Spleen (tissue), 7 donors: ENCODE data around the gene SLC7A11.

ENCODE experiments used
- POLR2A ChIP-seq, 3 donors: fragments of 450-650 bp; IDR thresholded peaks; one replicate each; pipeline ENCODE4 v1.5.1; 2017; ENCODE audit warnings: antibody characterized with exemption in 3 of 3, mild to moderate bottlenecking in 1 of 3
- POLR2AphosphoS5 ChIP-seq, 3 donors: sonication (generic); formaldehyde crosslinking; IDR thresholded peaks; one replicate each; pipeline ENCODE4 v1.5.1; 2017; ENCODE audit warnings: antibody characterized with exemption in 3 of 3
- TF ChIP-seq, protein P1 (sequence below), 11 experiments: fragments of 200-600 bp in 7 of 11; fragments of 450-650 bp in 4 of 11; sonication (generic) in 4 of 11; IDR thresholded peaks in 8 of 11; conservative IDR thresholded peaks in 3 of 11; 1 replicate in 7 of 11; 2 replicates in 4 of 11; pipeline versions ENCODE4 v1.4.0 to v1.8.0; 2016 to 2021; ENCODE audit warnings: antibody characterized with exemption in 11 of 11, inconsistent platforms in 4 of 11, mild to moderate bottlenecking in 1 of 11
- donor health status: DM: no; HTN: no; CAD: no; lungs with moderate emphysema.
- donor health status: DM: no; HTN: no; CAD: no.
- donor health status: DM: no; HTN: no; CAD: no.

DNA sequence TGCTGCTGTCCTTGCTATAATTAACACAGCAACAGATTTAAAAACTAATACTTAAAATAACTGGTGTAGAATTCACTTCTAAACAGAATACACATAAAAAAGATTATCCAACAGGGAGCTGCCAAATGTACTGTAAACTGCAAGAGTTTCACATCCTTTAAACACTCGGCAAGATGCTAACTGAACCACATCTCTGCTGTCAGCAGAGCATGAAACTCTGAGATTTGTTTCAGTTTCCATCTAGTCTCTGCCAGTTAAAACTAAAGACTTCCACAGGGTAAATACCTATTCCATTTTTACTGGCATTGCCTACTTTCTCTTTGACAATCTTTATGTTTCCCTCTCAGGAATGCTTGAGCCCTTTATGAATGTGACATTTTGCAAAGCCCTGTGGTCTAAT, 127.7 kb downstream of the SLC7A11 start:
- no peak for TF ChIP-seq POLR2AphosphoS5 (IDR thresholded peaks at IDR 0.05)
- TF ChIP-seq, protein P1, sequence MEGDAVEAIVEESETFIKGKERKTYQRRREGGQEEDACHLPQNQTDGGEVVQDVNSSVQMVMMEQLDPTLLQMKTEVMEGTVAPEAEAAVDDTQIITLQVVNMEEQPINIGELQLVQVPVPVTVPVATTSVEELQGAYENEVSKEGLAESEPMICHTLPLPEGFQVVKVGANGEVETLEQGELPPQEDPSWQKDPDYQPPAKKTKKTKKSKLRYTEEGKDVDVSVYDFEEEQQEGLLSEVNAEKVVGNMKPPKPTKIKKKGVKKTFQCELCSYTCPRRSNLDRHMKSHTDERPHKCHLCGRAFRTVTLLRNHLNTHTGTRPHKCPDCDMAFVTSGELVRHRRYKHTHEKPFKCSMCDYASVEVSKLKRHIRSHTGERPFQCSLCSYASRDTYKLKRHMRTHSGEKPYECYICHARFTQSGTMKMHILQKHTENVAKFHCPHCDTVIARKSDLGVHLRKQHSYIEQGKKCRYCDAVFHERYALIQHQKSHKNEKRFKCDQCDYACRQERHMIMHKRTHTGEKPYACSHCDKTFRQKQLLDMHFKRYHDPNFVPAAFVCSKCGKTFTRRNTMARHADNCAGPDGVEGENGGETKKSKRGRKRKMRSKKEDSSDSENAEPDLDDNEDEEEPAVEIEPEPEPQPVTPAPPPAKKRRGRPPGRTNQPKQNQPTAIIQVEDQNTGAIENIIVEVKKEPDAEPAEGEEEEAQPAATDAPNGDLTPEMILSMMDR (IDR thresholded peaks at IDR 0.05 in 8 of 11, conservative IDR thresholded peaks at IDR 0.05 in 3 of 11), result no peak
- TF ChIP-seq POLR2A (IDR thresholded peaks at IDR 0.05), result no peak
